HEK293 (cell line): ENCODE data around the gene UTP14C.

ENCODE experiments used
- FEZF1 ChIP-seq: fragments of 450-650 bp; formaldehyde crosslinking; IDR thresholded peaks from 2 replicates; pipeline ENCODE4 v1.5.1; 2016; ENCODE audit warnings: missing biosample characterization, missing genetic modification characterization
- KLF10 ChIP-seq: fragments of 450-650 bp; IDR thresholded peaks from 2 replicates; pipeline ENCODE4 v1.5.1; 2018; ENCODE audit warnings: missing biosample characterization, mild to moderate bottlenecking, missing genetic modification characterization
- KLF7 ChIP-seq: fragments of 450-650 bp; formaldehyde crosslinking; IDR thresholded peaks from 2 replicates; pipeline ENCODE4 v1.5.1; 2016; ENCODE audit warnings: missing biosample characterization, missing genetic modification characterization, borderline replicate concordance
- TRIM28 ChIP-seq: IDR thresholded peaks from 2 replicates; pipeline ENCODE4 v1.6.1; 2011; ENCODE audit warnings: low read length, control low read depth, borderline replicate concordance
- YY2 ChIP-seq: fragments of 450-650 bp; formaldehyde crosslinking; IDR thresholded peaks from 2 replicates; pipeline ENCODE4 v1.5.1; 2016; ENCODE audit warnings: missing biosample characterization, missing genetic modification characterization
- ZBTB20 ChIP-seq: fragments of 450-650 bp; formaldehyde crosslinking; IDR thresholded peaks from 2 replicates; pipeline ENCODE4 v1.5.1; 2016; ENCODE audit warnings: missing biosample characterization, missing genetic modification characterization
- ZBTB21 ChIP-seq: fragments of 450-650 bp; formaldehyde crosslinking; IDR thresholded peaks from 2 replicates; pipeline ENCODE4 v1.5.1; 2017; ENCODE audit warnings: missing biosample characterization, missing genetic modification characterization
- ZEB2 ChIP-seq: fragments of 450-650 bp; formaldehyde crosslinking; IDR thresholded peaks from 2 replicates; pipeline ENCODE4 v1.5.1; 2016; ENCODE audit warnings: missing biosample characterization, missing genetic modification characterization
- ZFP3 ChIP-seq: fragments of 450-650 bp; formaldehyde crosslinking; IDR thresholded peaks from 2 replicates; pipeline ENCODE4 v1.5.1; 2016; ENCODE audit warnings: low read depth, missing biosample characterization, missing genetic modification characterization
- ZNF132 ChIP-seq: fragments of 450-650 bp; formaldehyde crosslinking; IDR thresholded peaks from 2 replicates; pipeline ENCODE4 v1.5.1; 2017; ENCODE audit warnings: missing biosample characterization, missing genetic modification characterization, borderline replicate concordance
- ZNF174 ChIP-seq: fragments of 450-650 bp; formaldehyde crosslinking; IDR thresholded peaks from 2 replicates; pipeline ENCODE4 v1.5.0; 2017; ENCODE audit warnings: missing biosample characterization, mild to moderate bottlenecking, missing genetic modification characterization
- ZNF274 ChIP-seq, 2 experiments: fragments of 200-500 bp in 1 of 2; fragments of 450-650 bp in 1 of 2; sonication (Bioruptor generic) in 1 of 2; formaldehyde crosslinking in 1 of 2; IDR thresholded peaks; 2 replicates each; pipeline versions ENCODE4 v1.5.1 to v1.6.1; 2014 to 2016; ENCODE audit warnings: borderline replicate concordance in 1 of 2, inconsistent platforms in 1 of 2, low read length in 1 of 2, missing biosample characterization in 1 of 2, missing genetic modification characterization in 1 of 2
- ZNF391 ChIP-seq: fragments of 450-650 bp; formaldehyde crosslinking; IDR thresholded peaks from 2 replicates; pipeline ENCODE4 v1.5.1; 2016; ENCODE audit warnings: low read depth, missing biosample characterization, missing genetic modification characterization, borderline replicate concordance
- ZNF514 ChIP-seq: fragments of 450-650 bp; formaldehyde crosslinking; IDR thresholded peaks from 2 replicates; pipeline ENCODE4 v1.5.1; 2016; ENCODE audit warnings: missing biosample characterization, missing genetic modification characterization
- ZNF549 ChIP-seq: fragments of 450-650 bp; IDR thresholded peaks from 2 replicates; pipeline ENCODE4 v1.5.1; 2018; ENCODE audit warnings: missing biosample characterization, missing genetic modification characterization, mild to moderate bottlenecking, inconsistent platforms, moderate library complexity
- ZNF621 ChIP-seq: fragments of 450-650 bp; formaldehyde crosslinking; IDR thresholded peaks from 2 replicates; pipeline ENCODE4 v1.5.1; 2017; ENCODE audit warnings: missing biosample characterization, missing genetic modification characterization
- ZNF629 ChIP-seq: fragments of 450-650 bp; formaldehyde crosslinking; IDR thresholded peaks from 2 replicates; pipeline ENCODE4 v1.5.1; 2017; ENCODE audit warnings: missing biosample characterization, missing genetic modification characterization
- ZNF768 ChIP-seq: fragments of 450-650 bp; formaldehyde crosslinking; IDR thresholded peaks from 2 replicates; pipeline ENCODE4 v1.5.1; 2018; ENCODE audit warnings: missing biosample characterization, mild to moderate bottlenecking, missing genetic modification characterization
- ZNF776 ChIP-seq: fragments of 450-650 bp; formaldehyde crosslinking; IDR thresholded peaks from 2 replicates; pipeline ENCODE4 v1.5.0; 2017; ENCODE audit warnings: missing biosample characterization, missing genetic modification characterization, borderline replicate concordance
- ZSCAN30 ChIP-seq: fragments of 450-650 bp; IDR thresholded peaks from 2 replicates; pipeline ENCODE4 v1.5.1; 2018; ENCODE audit warnings: missing biosample characterization, mild to moderate bottlenecking, missing genetic modification characterization, moderate library complexity
- TF ChIP-seq, protein P1 (sequence below): fragments of 450-650 bp; formaldehyde crosslinking; IDR thresholded peaks from 2 replicates; pipeline ENCODE4 v1.5.1; 2016; ENCODE audit warnings: missing biosample characterization, missing genetic modification characterization
- TF ChIP-seq, protein P2 (sequence below): fragments of 450-650 bp; formaldehyde crosslinking; IDR thresholded peaks from 2 replicates; pipeline ENCODE4 v1.5.1; 2017; ENCODE audit warnings: missing biosample characterization, missing genetic modification characterization
- TF ChIP-seq, protein P3 (sequence below): fragments of 450-650 bp; formaldehyde crosslinking; IDR thresholded peaks from 2 replicates; pipeline ENCODE4 v1.5.1; 2016; ENCODE audit warnings: missing biosample characterization, missing genetic modification characterization
- TF ChIP-seq, protein P4 (sequence below): fragments of 450-650 bp; formaldehyde crosslinking; IDR thresholded peaks from 2 replicates; pipeline ENCODE4 v1.5.1; 2016; ENCODE audit warnings: missing biosample characterization, missing genetic modification characterization
- TF ChIP-seq, protein P5 (sequence below): fragments of 450-650 bp; formaldehyde crosslinking; IDR thresholded peaks from 2 replicates; pipeline ENCODE4 v1.5.1; 2016; ENCODE audit warnings: missing biosample characterization, missing genetic modification characterization
- TF ChIP-seq, protein P6 (sequence below): fragments of 450-650 bp; formaldehyde crosslinking; IDR thresholded peaks from 2 replicates; pipeline ENCODE4 v1.5.1; 2016; ENCODE audit warnings: missing biosample characterization, missing genetic modification characterization
- TF ChIP-seq, protein P7 (sequence below): fragments of 450-650 bp; formaldehyde crosslinking; IDR thresholded peaks from 2 replicates; pipeline ENCODE4 v1.5.1; 2016; ENCODE audit warnings: missing biosample characterization, missing genetic modification characterization

The UTP14C gene

DNA sequence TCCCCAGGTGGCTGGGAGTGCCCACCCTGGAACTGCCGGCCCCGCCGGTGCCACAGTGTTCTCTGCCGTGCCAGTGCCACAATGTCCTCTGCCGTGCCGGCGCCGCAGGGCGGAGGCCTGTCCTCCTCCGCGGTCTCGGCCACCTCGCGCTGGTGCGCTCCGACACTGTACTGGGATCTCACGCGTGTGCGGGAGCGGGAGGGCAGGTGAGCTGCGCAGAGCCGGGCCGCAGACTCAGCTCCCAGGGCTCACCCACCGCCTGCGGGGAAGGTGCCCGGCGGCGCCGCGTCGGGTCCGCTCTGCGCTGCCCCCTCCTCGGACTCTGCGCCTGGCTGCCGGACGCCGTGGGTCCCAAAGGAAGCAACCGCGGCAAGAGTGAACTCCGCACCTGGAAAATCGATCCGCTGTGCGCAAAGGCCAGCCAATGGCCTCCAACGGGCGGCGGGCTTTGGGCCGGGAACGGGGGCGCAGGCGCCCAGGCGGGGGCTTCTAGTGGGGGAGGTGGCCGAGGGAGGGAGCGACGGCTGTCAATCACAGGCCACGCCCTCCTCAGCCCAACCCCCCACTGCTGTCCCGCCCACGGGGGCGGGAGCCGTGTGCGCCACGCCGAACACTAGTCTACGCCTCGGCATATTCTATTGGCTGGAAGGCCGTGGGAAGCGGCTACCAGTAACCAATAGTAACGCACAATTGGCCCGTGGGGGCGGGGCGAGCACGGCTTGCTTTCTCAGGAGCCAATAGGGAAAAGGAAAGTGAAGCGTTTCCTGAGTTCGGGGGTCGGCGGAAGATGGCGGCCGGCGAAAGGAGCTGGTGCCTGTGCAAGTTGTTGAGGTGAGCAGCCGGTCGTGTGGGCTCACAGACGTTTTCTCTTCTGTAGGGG, 12.6 kb upstream of the UTP14C start, which contains the start of gene ALG11 (continued):
- TF ChIP-seq, protein P1, sequence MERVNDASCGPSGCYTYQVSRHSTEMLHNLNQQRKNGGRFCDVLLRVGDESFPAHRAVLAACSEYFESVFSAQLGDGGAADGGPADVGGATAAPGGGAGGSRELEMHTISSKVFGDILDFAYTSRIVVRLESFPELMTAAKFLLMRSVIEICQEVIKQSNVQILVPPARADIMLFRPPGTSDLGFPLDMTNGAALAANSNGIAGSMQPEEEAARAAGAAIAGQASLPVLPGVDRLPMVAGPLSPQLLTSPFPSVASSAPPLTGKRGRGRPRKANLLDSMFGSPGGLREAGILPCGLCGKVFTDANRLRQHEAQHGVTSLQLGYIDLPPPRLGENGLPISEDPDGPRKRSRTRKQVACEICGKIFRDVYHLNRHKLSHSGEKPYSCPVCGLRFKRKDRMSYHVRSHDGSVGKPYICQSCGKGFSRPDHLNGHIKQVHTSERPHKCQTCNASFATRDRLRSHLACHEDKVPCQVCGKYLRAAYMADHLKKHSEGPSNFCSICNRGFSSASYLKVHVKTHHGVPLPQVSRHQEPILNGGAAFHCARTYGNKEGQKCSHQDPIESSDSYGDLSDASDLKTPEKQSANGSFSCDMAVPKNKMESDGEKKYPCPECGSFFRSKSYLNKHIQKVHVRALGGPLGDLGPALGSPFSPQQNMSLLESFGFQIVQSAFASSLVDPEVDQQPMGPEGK (tag by site-specific recombination): peak; percentile 99
- 0 out of 2 replicates have a peak, but pooled peaks have one; percentile 30 for TF ChIP-seq KLF7 (tag by site-specific recombination)
- peak; percentile 67; the same call in 1 of the 2 replicates for TF ChIP-seq ZBTB20
- TF ChIP-seq, protein P2, sequence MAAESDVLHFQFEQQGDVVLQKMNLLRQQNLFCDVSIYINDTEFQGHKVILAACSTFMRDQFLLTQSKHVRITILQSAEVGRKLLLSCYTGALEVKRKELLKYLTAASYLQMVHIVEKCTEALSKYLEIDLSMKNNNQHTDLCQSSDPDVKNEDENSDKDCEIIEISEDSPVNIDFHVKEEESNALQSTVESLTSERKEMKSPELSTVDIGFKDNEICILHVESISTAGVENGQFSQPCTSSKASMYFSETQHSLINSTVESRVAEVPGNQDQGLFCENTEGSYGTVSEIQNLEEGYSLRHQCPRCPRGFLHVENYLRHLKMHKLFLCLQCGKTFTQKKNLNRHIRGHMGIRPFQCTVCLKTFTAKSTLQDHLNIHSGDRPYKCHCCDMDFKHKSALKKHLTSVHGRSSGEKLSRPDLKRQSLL (tag by site-specific recombination): no peak; the same call in 1 of the 2 replicates
- TF ChIP-seq KLF10 (tag by site-specific recombination): peak; percentile 92
- no peak; the same call in 1 of the 2 replicates for TF ChIP-seq YY2 (tag by site-specific recombination)
- TF ChIP-seq ZNF768 (tag by site-specific recombination): no peak
- TF ChIP-seq ZNF132 (tag by site-specific recombination): no peak
- TF ChIP-seq ZNF391 (tag by site-specific recombination): no peak
- TF ChIP-seq, protein P3, sequence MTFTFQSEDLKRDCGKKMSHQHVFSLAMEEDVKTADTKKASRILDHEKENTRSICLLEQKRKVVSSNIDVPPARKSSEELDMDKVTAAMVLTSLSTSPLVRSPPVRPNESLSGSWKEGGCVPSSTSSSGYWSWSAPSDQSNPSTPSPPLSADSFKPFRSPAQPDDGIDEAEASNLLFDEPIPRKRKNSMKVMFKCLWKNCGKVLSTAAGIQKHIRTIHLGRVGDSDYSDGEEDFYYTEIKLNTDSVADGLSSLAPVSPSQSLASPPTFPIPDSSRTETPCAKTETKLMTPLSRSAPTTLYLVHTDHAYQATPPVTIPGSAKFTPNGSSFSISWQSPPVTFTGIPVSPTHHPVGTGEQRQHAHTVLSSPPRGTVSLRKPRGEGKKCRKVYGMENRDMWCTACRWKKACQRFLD: 0 out of 2 replicates have a peak, but pooled peaks have one; percentile 48
- TF ChIP-seq ZSCAN30: peak; percentile 69
- TF ChIP-seq ZNF549 (tag by site-specific recombination): no peak
- no peak for TF ChIP-seq ZNF776 (tag by site-specific recombination)
- TF ChIP-seq ZEB2: peak; percentile 55
- TF ChIP-seq, protein P4, sequence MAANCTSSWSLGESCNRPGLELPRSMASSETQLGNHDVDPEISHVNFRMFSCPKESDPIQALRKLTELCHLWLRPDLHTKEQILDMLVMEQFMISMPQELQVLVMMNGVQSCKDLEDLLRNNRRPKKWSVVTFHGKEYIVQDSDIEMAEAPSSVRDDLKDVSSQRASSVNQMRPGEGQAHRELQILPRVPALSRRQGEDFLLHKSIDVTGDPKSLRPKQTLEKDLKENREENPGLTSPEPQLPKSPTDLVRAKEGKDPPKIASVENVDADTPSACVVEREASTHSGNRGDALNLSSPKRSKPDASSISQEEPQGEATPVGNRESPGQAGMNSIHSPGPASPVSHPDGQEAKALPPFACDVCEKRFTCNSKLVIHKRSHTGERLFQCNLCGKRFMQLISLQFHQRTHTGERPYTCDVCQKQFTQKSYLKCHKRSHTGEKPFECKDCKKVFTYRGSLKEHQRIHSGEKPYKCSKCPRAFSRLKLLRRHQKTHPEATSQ: peak; percentile 77; the same call in 1 of the 2 replicates
- no peak for TF ChIP-seq TRIM28
- TF ChIP-seq, protein P5, sequence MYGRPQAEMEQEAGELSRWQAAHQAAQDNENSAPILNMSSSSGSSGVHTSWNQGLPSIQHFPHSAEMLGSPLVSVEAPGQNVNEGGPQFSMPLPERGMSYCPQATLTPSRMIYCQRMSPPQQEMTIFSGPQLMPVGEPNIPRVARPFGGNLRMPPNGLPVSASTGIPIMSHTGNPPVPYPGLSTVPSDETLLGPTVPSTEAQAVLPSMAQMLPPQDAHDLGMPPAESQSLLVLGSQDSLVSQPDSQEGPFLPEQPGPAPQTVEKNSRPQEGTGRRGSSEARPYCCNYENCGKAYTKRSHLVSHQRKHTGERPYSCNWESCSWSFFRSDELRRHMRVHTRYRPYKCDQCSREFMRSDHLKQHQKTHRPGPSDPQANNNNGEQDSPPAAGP (tag by site-specific recombination): no peak
- TF ChIP-seq ZBTB21 (tag by site-specific recombination): no peak
- TF ChIP-seq ZFP3: no peak
- no peak for TF ChIP-seq ZNF621
- TF ChIP-seq FEZF1 (tag by site-specific recombination): no peak
- TF ChIP-seq ZNF514: no peak
- TF ChIP-seq, protein P6, sequence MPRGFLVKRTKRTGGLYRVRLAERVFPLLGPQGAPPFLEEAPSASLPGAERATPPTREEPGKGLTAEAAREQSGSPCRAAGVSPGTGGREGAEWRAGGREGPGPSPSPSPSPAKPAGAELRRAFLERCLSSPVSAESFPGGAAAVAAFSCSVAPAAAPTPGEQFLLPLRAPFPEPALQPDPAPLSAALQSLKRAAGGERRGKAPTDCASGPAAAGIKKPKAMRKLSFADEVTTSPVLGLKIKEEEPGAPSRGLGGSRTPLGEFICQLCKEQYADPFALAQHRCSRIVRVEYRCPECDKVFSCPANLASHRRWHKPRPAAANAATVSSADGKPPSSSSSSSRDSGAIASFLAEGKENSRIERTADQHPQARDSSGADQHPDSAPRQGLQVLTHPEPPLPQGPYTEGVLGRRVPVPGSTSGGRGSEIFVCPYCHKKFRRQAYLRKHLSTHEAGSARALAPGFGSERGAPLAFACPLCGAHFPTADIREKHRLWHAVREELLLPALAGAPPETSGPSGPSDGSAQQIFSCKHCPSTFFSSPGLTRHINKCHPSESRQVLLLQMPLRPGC (tag by site-specific recombination): no peak; the same call in 1 of the 2 replicates
- no peak for TF ChIP-seq ZNF629
- no peak for TF ChIP-seq ZNF274 (IDR thresholded peaks at IDR 0.05; ENCODE audit: low read length)
- no peak for TF ChIP-seq ZNF274 (tag by site-specific recombination; IDR thresholded peaks at IDR 0.05; ENCODE audit: borderline replicate concordance)
- TF ChIP-seq ZNF174 (tag by site-specific recombination): no peak
- TF ChIP-seq, protein P7, sequence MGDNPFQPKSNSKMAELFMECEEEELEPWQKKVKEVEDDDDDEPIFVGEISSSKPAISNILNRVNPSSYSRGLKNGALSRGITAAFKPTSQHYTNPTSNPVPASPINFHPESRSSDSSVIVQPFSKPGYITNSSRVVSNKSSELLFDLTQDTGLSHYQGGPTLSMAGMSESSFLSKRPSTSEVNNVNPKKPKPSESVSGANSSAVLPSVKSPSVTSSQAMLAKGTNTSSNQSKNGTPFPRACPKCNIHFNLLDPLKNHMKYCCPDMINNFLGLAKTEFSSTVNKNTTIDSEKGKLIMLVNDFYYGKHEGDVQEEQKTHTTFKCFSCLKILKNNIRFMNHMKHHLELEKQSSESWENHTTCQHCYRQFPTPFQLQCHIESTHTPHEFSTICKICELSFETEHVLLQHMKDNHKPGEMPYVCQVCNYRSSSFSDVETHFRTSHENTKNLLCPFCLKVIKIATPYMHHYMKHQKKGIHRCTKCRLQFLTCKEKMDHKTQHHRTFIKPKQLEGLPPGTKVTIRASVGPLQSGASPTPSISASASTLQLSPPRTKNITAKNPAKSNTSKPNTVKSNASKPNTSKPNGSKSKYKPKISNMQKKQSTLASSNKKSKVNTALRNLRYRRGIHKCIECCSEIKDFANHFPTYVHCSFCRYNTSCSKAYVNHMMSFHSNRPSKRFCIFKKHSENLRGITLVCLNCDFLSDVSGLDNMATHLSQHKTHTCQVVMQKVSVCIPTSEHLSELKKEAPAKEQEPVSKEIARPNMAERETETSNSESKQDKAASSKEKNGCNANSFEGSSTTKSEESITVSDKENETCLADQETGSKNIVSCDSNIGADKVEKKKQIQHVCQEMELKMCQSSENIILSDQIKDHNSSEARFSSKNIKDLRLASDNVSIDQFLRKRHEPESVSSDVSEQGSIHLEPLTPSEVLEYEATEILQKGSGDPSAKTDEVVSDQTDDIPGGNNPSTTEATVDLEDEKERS (tag by site-specific recombination): no peak
